GM19395 (cell line): ENCODE data around the gene C21orf91.

ENCODE experiments used
- ATAC-seq: cut with Tn5 transposase; IDR thresholded peaks from one replicate; pipeline ENCODE4 v1.9.1; 2021; ENCODE audit warnings: mild to moderate bottlenecking, moderate library complexity; ENCODE audit not compliant: unreplicated experiment

The C21orf91 gene

DNA sequence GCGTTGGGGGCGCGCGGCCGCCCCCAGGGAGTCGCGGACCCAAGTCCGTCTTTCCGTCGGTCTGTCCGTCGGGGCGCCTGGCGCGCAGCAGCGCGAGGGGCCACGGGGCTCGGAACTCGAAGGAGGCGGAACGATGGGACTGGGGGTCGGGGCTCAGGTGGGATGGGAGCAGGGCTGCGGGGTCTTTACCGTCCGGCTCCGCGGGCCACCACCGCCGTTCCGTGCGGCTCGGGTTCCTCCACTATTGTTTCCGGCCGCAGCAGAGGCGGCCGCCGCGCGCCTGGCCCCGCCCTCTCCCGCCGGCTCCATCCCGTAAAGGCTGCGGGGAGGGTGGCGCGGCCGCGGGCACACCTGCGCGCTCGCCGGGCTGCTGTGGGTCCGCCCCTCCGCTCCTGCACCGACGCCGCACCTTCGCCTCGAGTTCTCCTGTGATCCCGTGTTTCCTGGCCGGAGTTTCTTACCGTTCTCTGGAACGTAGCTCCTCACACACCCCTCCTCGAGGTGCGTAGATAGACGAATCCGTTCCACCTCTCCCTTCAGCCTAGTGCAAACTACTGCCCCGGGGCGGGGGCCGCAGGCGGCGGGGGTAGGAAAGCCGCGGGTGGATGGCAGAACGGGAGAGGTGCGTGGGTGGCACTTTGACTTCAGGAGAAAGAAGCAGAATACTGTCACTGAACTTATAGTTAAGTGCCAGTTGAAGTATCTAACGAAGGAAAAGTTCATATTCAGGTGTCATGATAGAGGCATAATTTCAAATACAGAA is at the start of gene C21orf91:
Gene C21orf91, minus strand, starts transcription at position 243 of the 763 bp plus-strand sequence. CDS start 1,038 bp downstream, outside the sequence.
- ATAC-seq = peak; percentile 89

DNA sequence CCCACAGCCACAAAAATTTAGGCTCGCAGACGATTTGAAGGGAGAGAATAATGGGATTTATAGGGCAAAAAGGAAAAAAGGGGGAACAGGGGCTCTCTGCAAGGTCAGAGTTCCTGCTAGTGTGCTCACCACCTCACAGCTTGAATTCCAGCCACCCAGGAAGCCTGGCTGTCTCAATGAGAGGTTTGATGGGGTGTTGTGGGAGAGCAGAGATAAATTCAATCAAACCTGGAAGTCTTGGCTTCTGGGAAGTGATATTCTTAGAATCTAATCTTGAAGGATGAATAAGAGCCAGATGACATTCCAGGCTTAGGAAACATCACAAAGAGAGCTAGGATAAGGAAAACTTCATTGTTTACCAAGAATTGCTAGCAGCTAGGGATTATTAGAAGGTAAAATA is 47.4 kb upstream of the C21orf91 start:
- no peak for ATAC-seq

DNA sequence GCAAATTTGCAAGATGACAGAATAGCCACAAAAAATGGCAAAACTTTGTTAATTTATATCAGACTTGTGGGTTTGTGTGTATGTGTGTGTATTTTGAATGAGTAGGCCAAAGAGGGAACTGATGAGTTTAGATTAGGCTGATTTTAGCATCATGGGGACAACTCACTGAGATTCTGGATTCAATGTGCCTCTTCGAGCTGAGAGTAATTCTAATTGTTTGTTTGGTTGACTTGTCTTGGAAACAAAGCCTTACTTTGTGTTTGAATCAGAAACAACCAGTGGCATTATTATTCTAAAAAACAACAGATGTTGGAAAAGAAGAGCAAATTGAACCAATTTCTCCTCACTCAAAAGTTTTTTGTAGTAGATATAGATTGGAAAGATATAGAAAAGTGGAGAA is 40.5 kb upstream of the C21orf91 start:
- no peak for ATAC-seq

DNA sequence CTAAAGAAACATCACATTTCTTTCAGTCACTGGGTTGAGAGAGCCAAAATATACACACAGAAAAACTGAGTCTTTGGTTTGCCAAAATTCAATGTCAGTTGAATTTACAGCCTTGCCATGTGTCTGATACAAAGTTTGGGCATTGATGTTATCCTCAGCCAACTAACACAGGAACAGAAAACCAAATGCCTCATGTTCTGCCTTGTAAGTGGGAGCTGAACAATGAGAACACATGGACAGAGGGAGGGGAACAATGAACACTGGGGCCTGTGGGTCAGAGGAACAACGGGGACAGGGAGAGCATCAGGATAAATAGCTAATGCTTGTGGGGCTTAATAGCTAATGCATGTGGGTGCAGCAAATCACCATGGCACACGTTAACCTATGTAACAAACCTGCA is 39.6 kb upstream of the C21orf91 start:
- ATAC-seq = no peak

DNA sequence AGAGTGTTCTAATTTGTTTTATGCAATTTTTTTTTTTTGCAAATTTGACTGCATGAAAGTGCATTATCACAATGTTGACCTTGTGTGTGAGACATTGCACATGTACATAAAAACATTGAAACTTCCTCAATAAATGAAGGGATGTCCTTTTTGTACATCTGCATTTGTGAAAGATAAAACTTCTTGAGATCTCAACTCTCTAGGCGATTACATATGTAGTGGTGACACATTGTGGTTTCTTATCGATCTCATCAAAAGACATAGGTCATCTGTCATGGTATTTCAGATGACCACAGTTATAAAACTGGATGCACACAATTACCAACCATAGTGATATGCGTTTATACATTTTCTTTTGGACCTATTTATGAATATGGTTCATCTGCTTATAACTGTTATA is 35.6 kb upstream of the C21orf91 start:
- no peak for ATAC-seq

DNA sequence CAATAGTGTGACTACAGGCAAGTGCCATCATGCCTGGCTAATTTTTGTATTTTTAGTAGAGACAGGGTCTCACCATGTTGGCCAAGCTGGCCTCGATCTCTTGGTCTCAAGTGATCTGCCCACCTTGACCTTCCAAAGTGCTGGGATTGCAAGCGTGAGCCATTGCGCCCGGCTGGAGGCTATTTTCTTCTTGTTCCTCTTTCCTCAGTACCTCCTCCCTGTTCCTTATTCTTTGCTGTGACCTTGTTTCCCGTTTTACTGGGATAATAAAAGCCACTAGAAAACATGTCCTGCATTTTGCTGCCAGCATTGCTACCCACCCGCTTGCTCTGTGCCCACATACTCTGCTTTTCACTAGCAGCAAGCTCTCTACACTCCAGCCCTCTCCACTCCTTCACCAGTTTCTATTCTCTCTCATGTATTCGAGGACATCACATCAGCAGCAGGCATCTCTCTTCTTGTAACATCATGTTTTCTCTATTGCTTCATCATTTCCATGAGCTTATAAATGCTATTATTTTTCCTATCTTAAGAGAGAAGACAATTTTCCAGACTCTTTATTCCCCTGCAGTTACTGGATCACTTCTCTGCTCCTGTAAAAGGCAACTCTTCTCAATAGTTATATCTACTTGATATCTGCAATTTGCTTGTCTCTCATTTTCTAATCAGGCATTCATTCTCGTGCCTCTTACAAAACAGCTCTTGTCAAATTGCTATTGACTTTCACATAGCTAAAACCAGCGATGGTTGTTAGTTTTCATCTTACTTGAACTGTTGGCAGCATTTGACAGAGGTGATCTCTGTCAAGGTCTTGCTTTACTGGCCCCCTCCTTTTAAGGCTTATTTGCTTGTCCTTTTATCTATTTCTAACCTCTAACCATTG is 34.5 kb upstream of the C21orf91 start:
- no peak for ATAC-seq

DNA sequence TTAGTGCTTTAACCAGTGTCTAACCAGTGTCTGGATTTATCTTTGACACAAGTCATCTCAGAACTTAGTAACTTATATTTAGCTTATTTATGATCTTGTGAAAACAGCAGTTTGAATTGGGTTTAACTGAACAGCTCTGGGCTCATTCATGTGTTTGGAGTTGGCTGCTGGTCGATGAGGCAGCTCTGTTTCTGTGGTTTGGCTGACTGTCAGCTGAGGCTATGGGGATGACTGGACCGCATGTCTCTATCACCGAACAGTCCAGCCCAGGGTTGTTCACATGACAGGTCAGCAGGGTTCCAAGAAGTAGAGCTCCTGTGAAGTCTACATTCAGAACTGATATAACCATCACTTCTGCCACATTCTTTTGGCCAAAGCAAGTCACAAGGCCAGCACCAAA is 29.1 kb upstream of the C21orf91 start:
- ATAC-seq = peak; percentile 95

DNA sequence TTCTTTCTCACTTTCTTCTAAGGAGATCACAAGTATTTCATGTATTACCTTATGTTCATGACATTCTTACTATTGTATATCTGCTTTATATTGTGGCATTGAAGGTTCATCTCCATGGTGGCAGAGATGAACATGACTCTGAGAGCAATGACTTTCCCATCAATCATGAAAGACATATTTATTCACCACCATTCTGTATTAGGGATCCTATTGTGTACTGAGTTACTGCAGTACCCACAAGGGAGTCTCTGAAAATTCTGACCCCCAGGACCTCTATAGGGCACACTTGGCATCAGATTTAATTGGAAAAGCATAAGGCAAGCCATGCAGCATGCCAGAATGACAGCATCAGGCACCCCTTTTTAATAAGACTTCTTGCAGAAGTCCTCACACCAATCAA is 21.9 kb upstream of the C21orf91 start:
- ATAC-seq = no peak

DNA sequence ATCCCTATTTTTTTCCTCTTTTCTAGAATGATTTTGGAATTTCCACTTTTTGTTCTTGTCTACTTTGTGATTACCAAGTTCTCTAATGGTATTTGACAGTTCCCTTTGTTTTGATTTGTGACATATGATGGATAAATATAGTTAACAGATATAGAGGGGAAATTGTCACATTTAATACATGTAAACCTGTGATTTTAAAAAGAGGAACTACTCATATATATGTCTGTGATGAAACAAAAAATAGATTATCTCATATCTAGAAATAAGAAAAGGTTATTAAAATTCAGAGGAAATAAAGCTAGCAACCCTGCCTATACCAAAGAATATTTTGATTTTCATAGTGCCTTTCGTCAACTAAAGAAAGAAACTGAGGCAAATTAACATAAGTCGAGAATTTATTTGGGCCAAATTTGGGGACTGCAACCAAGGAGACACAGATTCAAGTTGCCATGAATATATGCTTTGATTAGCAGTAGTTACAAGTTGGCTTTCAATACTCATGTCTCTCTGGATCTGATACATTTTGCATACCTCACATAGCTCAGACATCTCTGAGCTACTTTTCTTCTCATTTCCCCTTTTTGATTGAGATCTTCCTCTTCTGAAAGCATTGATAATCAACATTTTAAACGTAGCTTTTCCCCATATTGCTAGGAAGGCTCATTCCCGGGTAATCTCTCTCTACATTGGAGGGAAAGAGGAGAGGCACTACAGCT is 15.6 kb upstream of the C21orf91 start:
- ATAC-seq = no peak

DNA sequence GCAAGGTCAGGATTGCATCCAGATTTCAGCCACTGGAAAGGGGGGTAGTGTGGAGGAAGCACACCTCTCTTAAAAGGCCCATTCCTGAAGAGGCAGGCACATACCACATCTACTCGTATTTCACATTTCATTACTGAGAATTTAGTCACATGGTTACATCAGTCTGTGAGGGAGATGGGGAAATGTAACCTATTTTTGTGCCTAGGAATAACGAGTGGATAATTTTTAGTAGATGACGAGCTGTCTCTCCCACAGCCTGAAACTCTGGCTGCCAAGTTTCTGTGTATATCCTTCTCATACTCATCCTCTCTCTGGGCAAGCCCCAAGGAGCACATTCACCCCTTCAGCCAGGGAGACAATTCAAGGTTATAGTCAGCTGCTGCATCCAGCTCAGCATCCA is 10.3 kb upstream of the C21orf91 start:
- no peak for ATAC-seq

DNA sequence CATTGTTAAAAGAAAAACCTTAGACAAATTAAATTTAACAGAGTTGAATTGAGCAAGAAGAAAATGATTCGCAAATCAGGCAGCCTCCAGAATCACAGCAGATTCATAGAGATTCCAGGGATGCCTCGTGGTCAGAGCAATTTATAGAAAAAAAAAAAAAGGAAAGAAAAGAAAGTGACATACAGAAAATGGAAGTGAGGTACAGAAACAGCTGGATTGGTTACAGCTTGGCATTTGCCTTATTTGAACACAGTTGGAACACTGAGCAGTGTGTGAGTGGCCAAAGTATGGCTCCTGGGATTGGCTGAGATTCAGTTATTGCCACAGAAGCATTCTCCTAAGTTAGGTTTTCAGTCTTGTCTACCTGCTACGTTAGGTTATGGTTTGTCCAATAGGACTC is 9.1 kb upstream of the C21orf91 start:
- no peak for ATAC-seq

DNA sequence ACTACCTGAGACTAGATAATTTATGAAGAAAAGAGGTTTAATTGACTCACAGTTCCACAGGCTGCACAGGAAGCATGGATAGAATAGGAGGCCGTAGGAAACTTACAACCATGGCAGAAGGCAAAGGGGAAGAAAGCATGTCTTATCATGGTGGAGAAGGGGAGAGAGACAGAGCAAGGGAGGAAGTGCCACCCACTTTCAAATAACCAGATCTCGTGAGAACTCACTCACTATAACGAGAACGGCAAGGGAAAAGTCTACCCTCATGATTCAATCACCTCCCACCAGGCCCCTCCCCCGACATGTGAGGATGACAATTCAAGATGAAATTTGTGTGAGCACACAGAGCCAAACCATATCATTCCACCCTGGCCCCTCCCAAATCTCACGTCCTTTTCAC is 4.7 kb upstream of the C21orf91 start:
- ATAC-seq = no peak

DNA sequence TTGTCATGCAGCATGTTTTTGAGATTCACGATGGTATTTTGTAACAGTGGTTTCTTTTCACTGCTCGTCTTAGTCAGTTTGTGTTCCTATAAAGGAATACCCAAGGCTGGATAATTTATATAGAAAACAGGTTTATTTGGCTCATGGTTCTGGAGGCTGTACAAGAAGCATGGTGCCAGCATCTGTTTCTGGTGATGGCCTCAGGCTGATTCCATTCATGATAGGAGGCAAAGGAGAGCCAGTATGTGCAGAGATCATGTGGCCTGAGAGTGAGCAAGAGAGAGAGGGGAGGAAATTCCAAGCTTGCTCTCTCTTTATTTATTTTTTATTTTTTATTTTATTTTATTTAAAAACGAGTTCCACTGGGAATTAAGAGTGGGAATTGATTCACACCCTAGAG is 2.0 kb upstream of the C21orf91 start:
- ATAC-seq = no peak

DNA sequence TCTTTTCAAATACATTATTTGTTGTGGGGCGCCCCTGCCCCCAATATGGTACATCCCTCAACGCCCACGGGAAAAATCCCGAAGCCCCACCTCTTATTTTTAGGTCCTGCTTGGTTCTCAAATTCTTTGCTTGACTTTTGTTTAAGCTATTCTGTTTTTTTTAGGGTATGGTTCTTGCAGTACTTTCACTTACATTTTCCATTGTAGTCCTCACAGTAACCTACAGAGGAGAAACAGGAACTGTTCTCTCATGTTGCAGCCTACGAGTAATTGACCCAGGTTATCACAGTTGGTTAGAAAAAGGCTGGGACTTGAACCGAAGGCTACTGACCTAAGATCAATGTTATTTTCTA is 697 bp upstream of the C21orf91 start:
- ATAC-seq = peak; percentile 75

DNA sequence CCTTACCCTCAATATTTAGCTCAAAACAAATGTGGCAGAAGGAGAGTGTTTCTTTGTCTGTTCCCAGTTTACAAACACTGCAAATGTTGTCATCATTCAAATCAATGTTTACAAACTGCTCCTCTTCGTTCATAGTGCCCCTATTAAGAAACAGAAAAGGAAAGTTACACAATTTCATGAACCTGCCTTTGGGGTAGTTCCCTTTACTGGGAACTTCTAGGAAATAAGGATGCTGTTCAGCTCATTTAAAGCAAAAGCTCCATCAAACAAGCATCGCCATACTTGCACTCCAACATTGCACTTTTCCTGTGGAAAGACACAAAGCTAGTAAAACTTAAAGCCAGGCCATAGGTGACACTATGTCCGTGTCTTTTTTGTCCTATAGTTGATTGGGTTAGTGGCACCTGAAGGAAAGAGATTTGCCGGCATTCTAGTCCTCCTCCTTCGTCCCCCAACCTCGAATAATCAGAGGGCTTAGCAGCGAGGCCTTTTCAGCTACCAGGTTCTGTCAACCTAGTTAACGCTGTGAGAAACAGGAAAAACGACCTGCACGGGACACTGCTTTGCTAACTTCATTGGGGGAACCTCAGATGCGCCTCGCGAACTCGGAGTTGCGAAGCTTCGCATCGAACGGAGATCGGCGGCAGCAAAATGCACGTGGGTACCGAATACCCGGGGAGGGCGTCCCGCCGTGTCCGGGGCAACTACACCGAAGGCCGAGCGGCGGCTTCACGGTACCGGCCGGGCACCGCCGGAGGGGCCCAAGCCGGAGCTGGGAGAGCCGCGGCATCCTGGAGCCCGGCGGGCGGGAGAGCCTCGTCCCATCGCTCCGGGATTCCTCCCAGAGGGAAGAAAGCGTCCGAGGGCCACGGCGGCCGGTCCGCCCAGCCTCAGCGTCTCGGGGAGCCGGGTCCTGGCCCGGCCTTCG is 706 bp downstream of the C21orf91 start:
- peak; percentile 18 for ATAC-seq

DNA sequence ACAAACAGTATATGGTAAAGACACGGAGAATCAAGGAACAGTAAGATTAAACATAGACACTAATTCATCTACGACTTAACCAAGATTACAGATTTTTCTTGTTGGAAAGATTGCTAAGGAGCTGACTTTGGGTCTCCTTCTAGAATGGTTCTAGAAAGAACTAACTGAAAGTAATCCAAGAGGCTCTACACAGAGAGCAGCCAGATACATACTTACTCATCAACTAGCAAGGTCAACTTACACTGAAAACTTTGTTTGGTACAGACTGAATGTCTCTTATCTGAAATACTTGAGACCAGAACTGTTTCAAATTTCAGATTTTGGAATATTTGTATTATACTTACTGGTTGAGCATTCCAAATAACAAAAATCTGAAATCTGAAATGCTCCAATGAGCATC is 5.8 kb downstream of the C21orf91 start:
- ATAC-seq = no peak

DNA sequence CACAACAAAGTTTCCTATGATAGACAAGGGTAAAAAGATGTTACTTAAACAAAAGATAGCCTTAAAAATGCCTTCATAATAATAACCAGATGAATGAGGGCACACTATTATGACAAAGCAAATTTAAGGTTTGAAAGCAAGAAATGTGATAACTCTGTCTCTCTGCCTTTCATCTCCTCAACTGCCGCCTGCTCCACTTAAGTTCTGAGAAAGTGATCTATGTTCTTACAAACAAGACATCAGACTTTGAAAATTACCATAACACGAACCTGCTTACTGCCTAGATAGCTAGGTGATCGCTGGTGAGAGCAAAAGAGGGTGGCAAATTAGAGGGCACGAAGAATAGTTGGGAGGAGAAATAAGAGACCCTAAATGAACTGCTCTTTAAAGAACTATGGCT is 13.2 kb downstream of the C21orf91 start:
- no peak for ATAC-seq

DNA sequence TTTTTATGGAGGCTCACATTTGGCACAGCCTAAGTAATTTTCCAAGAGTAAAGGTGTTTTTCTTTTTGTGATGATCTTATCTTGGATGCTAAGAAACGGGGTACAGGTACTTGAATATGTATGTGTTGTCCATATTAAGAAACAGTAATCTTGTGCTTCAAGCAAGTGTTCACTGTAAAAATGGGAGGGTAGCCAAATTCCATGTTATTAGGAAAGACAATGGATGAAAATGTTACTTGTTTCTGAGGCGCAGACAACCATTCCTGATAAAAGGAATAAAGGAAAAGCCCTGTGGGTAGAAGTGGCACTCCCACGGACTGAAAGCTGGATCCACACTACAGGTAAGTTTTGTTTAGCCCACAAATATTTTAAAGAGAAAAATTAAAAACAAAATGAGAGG is 15.6 kb downstream of the C21orf91 start:
- no peak for ATAC-seq

DNA sequence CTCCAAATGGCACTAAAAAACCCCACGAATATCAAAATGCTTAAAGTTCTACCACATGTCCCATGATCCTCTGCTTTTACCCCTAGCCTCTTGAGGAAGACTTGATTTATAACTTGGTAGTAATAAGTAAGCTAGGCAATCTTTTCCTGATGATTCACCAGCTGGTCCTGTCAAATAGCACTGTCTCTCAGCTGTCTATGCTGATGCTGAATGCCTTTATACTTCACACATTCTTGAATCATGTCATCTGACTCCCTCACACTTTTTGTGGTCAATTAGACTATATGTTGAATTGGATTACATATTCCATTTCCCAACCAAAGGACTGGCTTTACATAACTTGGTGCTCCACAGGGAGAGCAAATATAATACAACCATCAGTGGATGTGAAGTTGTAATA is 16.6 kb downstream of the C21orf91 start:
- no peak for ATAC-seq

DNA sequence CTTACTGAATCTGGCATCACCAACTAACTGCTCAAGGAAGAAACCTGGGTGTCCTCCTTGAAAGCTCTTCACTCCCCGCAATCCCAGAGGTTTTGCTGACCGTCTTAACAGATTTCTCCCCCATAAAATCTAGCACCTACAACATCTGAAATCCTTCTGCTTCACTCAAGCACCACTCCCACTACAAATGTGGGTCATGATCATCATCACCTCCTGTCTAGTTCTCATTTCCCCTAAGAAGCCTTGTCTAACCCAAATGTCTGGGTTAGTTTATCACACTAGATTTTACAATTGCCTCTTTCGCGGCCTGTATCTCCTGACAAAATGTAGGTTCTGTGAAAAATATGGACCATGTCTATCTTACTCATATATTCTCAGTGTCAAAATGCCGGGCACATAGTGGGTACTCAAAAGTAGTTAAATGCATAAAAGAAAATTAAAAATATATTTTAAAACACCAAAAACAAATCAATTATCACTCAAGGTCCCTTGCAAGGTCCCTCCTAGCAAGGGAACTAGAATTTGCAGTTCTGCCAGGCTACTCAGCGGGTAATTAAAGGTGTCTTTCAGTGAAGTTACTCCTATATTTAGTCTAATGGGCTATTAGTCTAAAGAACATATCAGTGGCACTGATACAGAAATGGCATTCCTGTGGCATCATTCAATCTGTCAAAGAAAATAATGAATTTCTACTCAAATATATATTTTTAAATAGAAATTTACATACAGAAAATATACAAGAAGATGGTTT is 19.6 kb downstream of the C21orf91 start:
- ATAC-seq = no peak
